Neural progenitor cell (in vitro differentiated cells): ENCODE measurements around the gene KLK1. TPM values are rescaled to one million over a fixed set of nuclear protein-coding genes. Genes with fewer than 3 reads are reported as not detected.

Experiments used
- DNase-seq: peaks from one replicate; pipeline ENCODE4 v3.0.0-alpha.2; 2016; ENCODE audit warnings: low spot score
- H2AFZ ChIP-seq: fragments of 200-600 bp; sonication (generic); replicated peaks from 2 replicates; pipeline ENCODE4 v1.6.1; 2016; ENCODE audit warnings: antibody characterized with exemption
- H3F3A ChIP-seq: fragments of 200-600 bp; sonication (generic); 2 replicates; pipeline ENCODE4 v1.6.1; 2016; ENCODE audit warnings: antibody characterized with exemption, low read depth
- H3K27ac ChIP-seq: fragments of 200-600 bp; sonication (generic); 2 replicates; pipeline ENCODE4 v1.5.1; 2016; ENCODE audit warnings: mild to moderate bottlenecking
- H3K27me3 ChIP-seq: fragments of 200-600 bp; sonication (generic); 2 replicates; pipeline ENCODE4 v1.6.1; 2016; ENCODE audit warnings: mild to moderate bottlenecking, moderate library complexity
- H3K36me3 ChIP-seq: fragments of 200-600 bp; sonication (generic); 2 replicates; pipeline ENCODE4 v1.5.1; 2016
- H3K4me1 ChIP-seq: fragments of 200-600 bp; sonication (generic); 2 replicates; pipeline ENCODE4 v1.6.1; 2016; ENCODE audit warnings: mixed run types
- H3K4me2 ChIP-seq: fragments of 200-600 bp; sonication (generic); 2 replicates; pipeline ENCODE4 v1.6.1; 2016
- H3K4me3 ChIP-seq: fragments of 200-600 bp; sonication (generic); 2 replicates; pipeline ENCODE4 v1.5.1; 2016
- H3K79me2 ChIP-seq: fragments of 200-600 bp; sonication (generic); 2 replicates; pipeline ENCODE4 v1.6.1; 2016; ENCODE audit warnings: low read depth
- H3K9ac ChIP-seq: fragments of 200-600 bp; sonication (generic); 2 replicates; pipeline ENCODE4 v1.6.1; 2016
- H3K9me3 ChIP-seq: fragments of 200-600 bp; sonication (generic); 2 replicates; pipeline ENCODE4 v1.5.1; 2016; ENCODE audit warnings: low read depth
- H4K20me1 ChIP-seq: fragments of 200-600 bp; sonication (generic); 2 replicates; pipeline ENCODE4 v1.6.1; 2016; ENCODE audit warnings: low read depth
- H3K27ac Mint-ChIP-seq: 3 replicates; pipeline ENCODE4 v1.8.0; 2021; ENCODE audit warnings: mixed read lengths
- H3K27me3 Mint-ChIP-seq: 2 replicates; pipeline ENCODE4 v1.8.0; 2022; ENCODE audit warnings: low read depth, mild to moderate bottlenecking, inconsistent platforms, moderate library complexity, mixed read lengths; ENCODE audit not compliant: insufficient read depth
- H3K36me3 Mint-ChIP-seq: 3 replicates; pipeline ENCODE4 v1.8.0; 2021; ENCODE audit warnings: mixed read lengths
- H3K4me1 Mint-ChIP-seq: 3 replicates; pipeline ENCODE4 v1.8.0; 2021; ENCODE audit warnings: mixed read lengths
- H3K4me3 Mint-ChIP-seq: 3 replicates; pipeline ENCODE4 v1.8.0; 2021; ENCODE audit warnings: mild to moderate bottlenecking, moderate library complexity, mixed read lengths
- H3K9me3 Mint-ChIP-seq: 3 replicates; pipeline ENCODE4 v1.8.0; 2020; ENCODE audit warnings: mixed read lengths
- EZH2 ChIP-seq: fragments of 200-600 bp; sonication (generic); IDR thresholded peaks from 2 replicates; pipeline ENCODE4 v1.6.1; 2017; ENCODE audit warnings: antibody characterized with exemption, mild to moderate bottlenecking, moderate library complexity
- EZH2phosphoT487 ChIP-seq: fragments of 200-600 bp; sonication (generic); IDR thresholded peaks from 2 replicates; pipeline ENCODE4 v1.6.1; 2017; ENCODE audit warnings: antibody characterized with exemption
- total RNA-seq: library from RNA; depleted of rRNA; stranded (reverse); fragments of >200 nt; gene quantifications from 2 replicates; pipeline ENCODE4 v1.2.3, GENCODE V29; 2015; ENCODE audit warnings: low replicate concordance
- TF ChIP-seq, protein P1 (sequence below): fragments of 200-600 bp; sonication (generic); IDR thresholded peaks from 2 replicates; pipeline ENCODE4 v1.5.1; 2017; ENCODE audit warnings: antibody characterized with exemption, mild to moderate bottlenecking

Gene KLK1
- total RNA-seq, 1 donor from 2014 or later, result not detected

DNA sequence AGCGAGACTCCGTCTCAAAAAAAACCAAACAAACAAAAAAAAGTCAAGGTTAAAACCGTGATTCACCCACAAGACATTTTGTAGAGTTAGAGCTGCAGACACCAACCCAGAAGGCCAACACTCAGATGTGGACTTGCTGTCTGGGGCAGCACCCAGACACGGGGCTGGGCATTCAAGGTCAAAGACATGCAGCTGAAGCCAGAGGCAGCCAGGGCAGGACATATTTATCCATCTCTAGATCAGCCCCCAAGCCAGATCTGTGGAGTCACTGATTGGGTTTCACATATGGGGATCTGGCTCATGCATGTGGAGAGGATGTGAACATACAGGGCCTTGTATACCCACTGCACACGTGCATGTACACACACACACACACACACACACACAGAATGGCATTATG is 6.2 kb upstream of the KLK1 start:
- DNase-seq, result no peak
- Histone ChIP-seq H3K9me3 (no peaks in the 10 kb centered on the region), H3K4me3 (no peak overlapping the region), H2AFZ (no peak overlapping the region), H3K4me1 (no peaks in the 10 kb centered on the region), H3K4me2 (no peak overlapping the region), H3K9ac (no peak overlapping the region), H3K79me2 (no peaks in the 10 kb centered on the region), H3F3A (no peaks in the 10 kb centered on the region), H3K27me3 (peaks cover 38% of the 10 kb centered on the region), H4K20me1 (no peaks in the 10 kb centered on the region), H3K36me3 (no peaks in the 10 kb centered on the region), H3K27ac (no peak overlapping the region)
- TF ChIP-seq EZH2phosphoT487, result no peak
- TF ChIP-seq EZH2, result no peak
- TF ChIP-seq, protein P1, sequence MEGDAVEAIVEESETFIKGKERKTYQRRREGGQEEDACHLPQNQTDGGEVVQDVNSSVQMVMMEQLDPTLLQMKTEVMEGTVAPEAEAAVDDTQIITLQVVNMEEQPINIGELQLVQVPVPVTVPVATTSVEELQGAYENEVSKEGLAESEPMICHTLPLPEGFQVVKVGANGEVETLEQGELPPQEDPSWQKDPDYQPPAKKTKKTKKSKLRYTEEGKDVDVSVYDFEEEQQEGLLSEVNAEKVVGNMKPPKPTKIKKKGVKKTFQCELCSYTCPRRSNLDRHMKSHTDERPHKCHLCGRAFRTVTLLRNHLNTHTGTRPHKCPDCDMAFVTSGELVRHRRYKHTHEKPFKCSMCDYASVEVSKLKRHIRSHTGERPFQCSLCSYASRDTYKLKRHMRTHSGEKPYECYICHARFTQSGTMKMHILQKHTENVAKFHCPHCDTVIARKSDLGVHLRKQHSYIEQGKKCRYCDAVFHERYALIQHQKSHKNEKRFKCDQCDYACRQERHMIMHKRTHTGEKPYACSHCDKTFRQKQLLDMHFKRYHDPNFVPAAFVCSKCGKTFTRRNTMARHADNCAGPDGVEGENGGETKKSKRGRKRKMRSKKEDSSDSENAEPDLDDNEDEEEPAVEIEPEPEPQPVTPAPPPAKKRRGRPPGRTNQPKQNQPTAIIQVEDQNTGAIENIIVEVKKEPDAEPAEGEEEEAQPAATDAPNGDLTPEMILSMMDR, result no peak
- peaks cover 25% of the 10 kb centered on the region for H3K27me3 Mint-ChIP-seq
- no peak overlapping the region for H3K27ac Mint-ChIP-seq
- H3K4me3 Mint-ChIP-seq, result no peak overlapping the region
- no peaks in the 10 kb centered on the region for H3K36me3 Mint-ChIP-seq
- no peaks in the 10 kb centered on the region for H3K4me1 Mint-ChIP-seq
- H3K9me3 Mint-ChIP-seq, result peaks cover 6% of the 10 kb centered on the region

DNA sequence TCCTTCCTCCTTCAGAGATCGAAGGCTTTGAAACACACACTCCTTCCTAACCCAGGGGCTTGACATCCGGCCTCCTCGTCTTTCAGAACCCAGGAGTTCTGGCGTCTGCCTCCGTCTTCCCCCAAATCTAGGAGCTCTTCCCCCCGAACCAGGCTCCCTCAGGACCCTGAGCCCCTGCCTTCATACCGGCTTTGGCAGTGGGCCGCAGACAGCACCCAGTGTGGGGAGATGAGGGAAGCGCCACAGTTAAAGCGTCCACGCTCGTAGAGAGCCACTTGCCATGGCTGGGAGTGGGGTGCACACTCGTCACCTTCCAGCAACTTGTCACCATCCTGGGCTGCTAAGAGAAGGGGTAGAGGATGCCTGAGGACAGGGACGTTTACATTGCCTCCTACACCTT is 3.9 kb upstream of the KLK1 start:
- Mint-ChIP-seq H3K4me3 (no peak overlapping the region), H3K4me1 (no peaks in the 10 kb centered on the region), H3K9me3 (peaks cover 2% of the 10 kb centered on the region), H3K36me3 (no peaks in the 10 kb centered on the region), H3K27me3 (peaks cover 21% of the 10 kb centered on the region), H3K27ac (no peak overlapping the region)
- Histone ChIP-seq H3K27ac (no peak overlapping the region), H3K79me2 (no peaks in the 10 kb centered on the region), H3K36me3 (no peaks in the 10 kb centered on the region), H3K4me1 (no peaks in the 10 kb centered on the region), H2AFZ (no peak overlapping the region), H4K20me1 (no peaks in the 10 kb centered on the region), H3F3A (no peaks in the 10 kb centered on the region), H3K27me3 (peaks cover 41% of the 10 kb centered on the region), H3K9ac (no peak overlapping the region), H3K9me3 (no peaks in the 10 kb centered on the region), H3K4me2 (no peak overlapping the region), H3K4me3 (no peak overlapping the region)
- no peak for DNase-seq
- TF ChIP-seq EZH2, result no peak
- no peak for TF ChIP-seq EZH2phosphoT487
- TF ChIP-seq, protein P1, result no peak

- Histone ChIP-seq H2AFZ (no peak overlapping the region), H3K9ac (no peak overlapping the region), H4K20me1 (no peaks in the 10 kb centered on the region), H3F3A (no peaks in the 10 kb centered on the region), H3K36me3 (no peaks in the 10 kb centered on the region), H3K79me2 (no peaks in the 10 kb centered on the region), H3K27ac (no peak overlapping the region), H3K9me3 (no peaks in the 10 kb centered on the region), H3K4me3 (no peak overlapping the region), H3K4me2 (no peak overlapping the region), H3K4me1 (no peaks in the 10 kb centered on the region), H3K27me3 (peaks cover 45% of the 10 kb centered on the region)
- DNase-seq, result no peak
- TF ChIP-seq EZH2phosphoT487, result no peak
- TF ChIP-seq EZH2, result no peak
- TF ChIP-seq, protein P1, result no peak
- Mint-ChIP-seq H3K27ac (no peak overlapping the region), H3K27me3 (peaks cover 28% of the 10 kb centered on the region), H3K4me1 (no peaks in the 10 kb centered on the region), H3K9me3 (peaks cover 2% of the 10 kb centered on the region), H3K4me3 (no peak overlapping the region), H3K36me3 (no peaks in the 10 kb centered on the region)
Observed at GRCh38 chr19:50826492-50827240, 3.1 kb upstream of the KLK1 start.
